ENCODE data around the gene CLBA1.

Gene CLBA1

GRCh38 chr14:104937694-104938365 lies 47.8 kb upstream of the CLBA1 start:
- H3K27ac ChIP-seq (ENCODE audit: low read length) = no peak overlapping the region
- peaks cover 43% of the 10 kb centered on the region for H3K27me3 ChIP-seq (ENCODE audit: low read depth, low read length)

GRCh38 chr14:104938436-104938835 lies 47.2 kb upstream of the CLBA1 start:
- Histone ChIP-seq H3K4me2 (ENCODE audit: low read length) (no peak overlapping the region), H3K36me3 (replicated peaks; ENCODE audit: low read depth, low read length) (no peaks in the 10 kb centered on the region), H3K9ac (ENCODE audit: low read length) (no peak overlapping the region), H3K4me1 (ENCODE audit: low read length) (0 out of 2 replicates have a peak, but pooled peaks cover 6% of the 10 kb centered on the region), H3K27me3 (ENCODE audit: low read depth, low read length) (peaks cover 43% of the 10 kb centered on the region), H3K4me3 (ENCODE audit: low read length) (no peak overlapping the region), H3K27ac (ENCODE audit: low read length) (no peak overlapping the region), H4K20me1 (ENCODE audit: insufficient read depth, low read length) (0 out of 2 replicates have a peak, but pooled peaks cover 4% of the 10 kb centered on the region), H3K79me2 (ENCODE audit: low read length) (no peaks in the 10 kb centered on the region), H3K9me3 (ENCODE audit: insufficient read depth, low read length) (no peaks in the 10 kb centered on the region), H2AFZ (ENCODE audit: low read depth, low read length) (no peak overlapping the region)
- no peak for TF ChIP-seq EZH2phosphoT487 (IDR thresholded peaks at IDR 0.05; ENCODE audit: low read depth)
- TF ChIP-seq, protein P1, sequence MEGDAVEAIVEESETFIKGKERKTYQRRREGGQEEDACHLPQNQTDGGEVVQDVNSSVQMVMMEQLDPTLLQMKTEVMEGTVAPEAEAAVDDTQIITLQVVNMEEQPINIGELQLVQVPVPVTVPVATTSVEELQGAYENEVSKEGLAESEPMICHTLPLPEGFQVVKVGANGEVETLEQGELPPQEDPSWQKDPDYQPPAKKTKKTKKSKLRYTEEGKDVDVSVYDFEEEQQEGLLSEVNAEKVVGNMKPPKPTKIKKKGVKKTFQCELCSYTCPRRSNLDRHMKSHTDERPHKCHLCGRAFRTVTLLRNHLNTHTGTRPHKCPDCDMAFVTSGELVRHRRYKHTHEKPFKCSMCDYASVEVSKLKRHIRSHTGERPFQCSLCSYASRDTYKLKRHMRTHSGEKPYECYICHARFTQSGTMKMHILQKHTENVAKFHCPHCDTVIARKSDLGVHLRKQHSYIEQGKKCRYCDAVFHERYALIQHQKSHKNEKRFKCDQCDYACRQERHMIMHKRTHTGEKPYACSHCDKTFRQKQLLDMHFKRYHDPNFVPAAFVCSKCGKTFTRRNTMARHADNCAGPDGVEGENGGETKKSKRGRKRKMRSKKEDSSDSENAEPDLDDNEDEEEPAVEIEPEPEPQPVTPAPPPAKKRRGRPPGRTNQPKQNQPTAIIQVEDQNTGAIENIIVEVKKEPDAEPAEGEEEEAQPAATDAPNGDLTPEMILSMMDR (IDR thresholded peaks at IDR 0.05; ENCODE audit: low read depth, low read length) = no peak

More at GRCh38 chr14:104937694-104938365, 47.8 kb upstream of the CLBA1 start:
- no peak for TF ChIP-seq EZH2phosphoT487 (IDR thresholded peaks at IDR 0.05; ENCODE audit: low read depth)
- TF ChIP-seq, protein P1 (IDR thresholded peaks at IDR 0.05; ENCODE audit: low read depth, low read length) = no peak
- no peaks in the 10 kb centered on the region for H3K79me2 ChIP-seq (ENCODE audit: low read length)
- no peak overlapping the region for H3K4me3 ChIP-seq (ENCODE audit: low read length)
- H2AFZ ChIP-seq (ENCODE audit: low read depth, low read length) = no peak overlapping the region
- H3K4me2 ChIP-seq (ENCODE audit: low read length) = no peak overlapping the region
- no peaks in the 10 kb centered on the region for H3K9me3 ChIP-seq (ENCODE audit: insufficient read depth, low read length)
- H3K9ac ChIP-seq (ENCODE audit: low read length) = no peak overlapping the region
- H3K36me3 ChIP-seq (replicated peaks; ENCODE audit: low read depth, low read length) = no peaks in the 10 kb centered on the region
- 0 out of 2 replicates have a peak, but pooled peaks cover 6% of the 10 kb centered on the region for H3K4me1 ChIP-seq (ENCODE audit: low read length)
- H4K20me1 ChIP-seq (ENCODE audit: insufficient read depth, low read length) = 0 out of 2 replicates have a peak, but pooled peaks cover 4% of the 10 kb centered on the region

- H3K4me2 ChIP-seq (ENCODE audit: low read length) = no peak overlapping the region
- H3K4me1 ChIP-seq (ENCODE audit: low read length) = 0 out of 2 replicates have a peak, but pooled peaks cover 6% of the 10 kb centered on the region
- H3K79me2 ChIP-seq (ENCODE audit: low read length) = no peaks in the 10 kb centered on the region
- no peak overlapping the region for H2AFZ ChIP-seq (ENCODE audit: low read depth, low read length)
- no peak for TF ChIP-seq EZH2phosphoT487 (IDR thresholded peaks at IDR 0.05; ENCODE audit: low read depth)
- TF ChIP-seq, protein P1 (IDR thresholded peaks at IDR 0.05; ENCODE audit: low read depth, low read length) = no peak
- peaks cover 43% of the 10 kb centered on the region for H3K27me3 ChIP-seq (ENCODE audit: low read depth, low read length)
- 0 out of 2 replicates have a peak, but pooled peaks cover 4% of the 10 kb centered on the region for H4K20me1 ChIP-seq (ENCODE audit: insufficient read depth, low read length)
- H3K36me3 ChIP-seq (replicated peaks; ENCODE audit: low read depth, low read length) = no peaks in the 10 kb centered on the region
- no peak overlapping the region for H3K4me3 ChIP-seq (ENCODE audit: low read length)
- H3K9ac ChIP-seq (ENCODE audit: low read length) = no peak overlapping the region
- H3K9me3 ChIP-seq (ENCODE audit: insufficient read depth, low read length) = no peaks in the 10 kb centered on the region
- H3K27ac ChIP-seq (ENCODE audit: low read length) = no peak overlapping the region
Observed at GRCh38 chr14:104938960-104939359, 46.6 kb upstream of the CLBA1 start.

GRCh38 chr14:104939666-104940410 lies 45.8 kb upstream of the CLBA1 start:
- Histone ChIP-seq H3K79me2 (ENCODE audit: low read length) (no peaks in the 10 kb centered on the region), H3K27ac (ENCODE audit: low read length) (no peak overlapping the region), H3K9ac (ENCODE audit: low read length) (no peak overlapping the region), H2AFZ (ENCODE audit: low read depth, low read length) (no peak overlapping the region), H3K9me3 (ENCODE audit: insufficient read depth, low read length) (no peaks in the 10 kb centered on the region), H3K27me3 (ENCODE audit: low read depth, low read length) (peaks cover 43% of the 10 kb centered on the region), H3K4me1 (ENCODE audit: low read length) (0 out of 2 replicates have a peak, but pooled peaks cover 6% of the 10 kb centered on the region), H3K4me2 (ENCODE audit: low read length) (no peak overlapping the region), H4K20me1 (ENCODE audit: insufficient read depth, low read length) (0 out of 2 replicates have a peak, but pooled peaks cover 2% of the 10 kb centered on the region), H3K4me3 (ENCODE audit: low read length) (no peak overlapping the region), H3K36me3 (replicated peaks; ENCODE audit: low read depth, low read length) (no peaks in the 10 kb centered on the region)
- TF ChIP-seq, protein P1 (IDR thresholded peaks at IDR 0.05; ENCODE audit: low read depth, low read length) = no peak
- no peak for TF ChIP-seq EZH2phosphoT487 (IDR thresholded peaks at IDR 0.05; ENCODE audit: low read depth)
